Measurements from ENCODE around the gene ANKRD11.

ANKRD11 gene

DNA sequence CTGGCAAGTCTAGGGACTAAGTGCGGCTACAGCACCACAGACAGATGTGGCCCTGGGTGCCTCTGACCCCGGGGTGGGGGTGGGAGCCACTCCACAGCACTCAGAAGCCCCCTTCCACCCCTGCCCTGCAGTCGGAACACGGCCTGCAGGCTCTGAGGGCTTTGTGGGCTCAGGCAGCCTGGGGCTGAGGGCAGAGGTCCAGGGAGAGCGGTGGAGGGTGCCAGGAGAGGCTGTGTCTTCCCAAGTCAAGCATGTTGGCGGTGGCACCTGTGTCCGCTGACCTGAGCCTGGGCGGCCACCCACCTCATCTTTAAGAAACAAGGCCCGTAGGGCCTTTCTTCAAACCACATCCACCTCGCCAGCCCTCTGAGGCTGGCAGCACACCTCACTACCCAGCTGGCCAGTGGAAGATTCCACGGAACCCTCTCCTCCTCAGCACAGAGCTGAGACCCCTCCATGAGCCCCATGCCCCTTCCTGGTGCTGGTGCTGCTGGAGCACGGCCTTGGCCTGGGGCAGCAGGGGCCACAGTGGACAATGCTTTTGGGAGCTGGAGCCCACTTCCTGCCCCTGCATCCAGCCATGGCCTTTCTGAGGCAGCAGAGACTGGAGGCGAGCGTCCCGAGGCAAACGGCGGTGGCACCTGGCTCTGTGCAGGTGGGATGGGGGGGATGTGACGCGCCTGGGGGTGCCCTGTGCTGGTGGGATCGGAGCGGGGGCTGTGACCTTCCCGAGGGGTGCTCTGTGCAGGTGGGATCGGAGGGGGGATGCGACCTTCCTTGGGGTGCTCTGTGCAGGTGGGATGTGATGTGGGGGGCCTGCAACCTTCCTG lies 195.1 kb downstream of the ANKRD11 start:
- H3K27ac ChIP-seq, result no peak overlapping the region
- no peak overlapping the region for H2AFZ ChIP-seq
- no peaks in the 10 kb centered on the region for H3K4me1 ChIP-seq
- H3K9ac ChIP-seq, result no peak overlapping the region
- H3K4me2 ChIP-seq (ENCODE audit: low read length), result no peak overlapping the region
- peaks cover 58% of the 10 kb centered on the region for H3K79me2 ChIP-seq
- no peaks in the 10 kb centered on the region for H3K36me3 ChIP-seq (ENCODE audit: control insufficient read depth, insufficient read depth, low read length)
- no peaks in the 10 kb centered on the region for H3K27me3 ChIP-seq (ENCODE audit: control insufficient read depth, insufficient read depth, low read length)
- TF ChIP-seq, protein P1, sequence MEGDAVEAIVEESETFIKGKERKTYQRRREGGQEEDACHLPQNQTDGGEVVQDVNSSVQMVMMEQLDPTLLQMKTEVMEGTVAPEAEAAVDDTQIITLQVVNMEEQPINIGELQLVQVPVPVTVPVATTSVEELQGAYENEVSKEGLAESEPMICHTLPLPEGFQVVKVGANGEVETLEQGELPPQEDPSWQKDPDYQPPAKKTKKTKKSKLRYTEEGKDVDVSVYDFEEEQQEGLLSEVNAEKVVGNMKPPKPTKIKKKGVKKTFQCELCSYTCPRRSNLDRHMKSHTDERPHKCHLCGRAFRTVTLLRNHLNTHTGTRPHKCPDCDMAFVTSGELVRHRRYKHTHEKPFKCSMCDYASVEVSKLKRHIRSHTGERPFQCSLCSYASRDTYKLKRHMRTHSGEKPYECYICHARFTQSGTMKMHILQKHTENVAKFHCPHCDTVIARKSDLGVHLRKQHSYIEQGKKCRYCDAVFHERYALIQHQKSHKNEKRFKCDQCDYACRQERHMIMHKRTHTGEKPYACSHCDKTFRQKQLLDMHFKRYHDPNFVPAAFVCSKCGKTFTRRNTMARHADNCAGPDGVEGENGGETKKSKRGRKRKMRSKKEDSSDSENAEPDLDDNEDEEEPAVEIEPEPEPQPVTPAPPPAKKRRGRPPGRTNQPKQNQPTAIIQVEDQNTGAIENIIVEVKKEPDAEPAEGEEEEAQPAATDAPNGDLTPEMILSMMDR (IDR thresholded peaks at IDR 0.05), result no peak
- no peak overlapping the region for H3K4me3 ChIP-seq (ENCODE audit: low read depth, low read length)
- H3K9me3 ChIP-seq (ENCODE audit: control insufficient read depth, low read length), result no peaks in the 10 kb centered on the region

DNA sequence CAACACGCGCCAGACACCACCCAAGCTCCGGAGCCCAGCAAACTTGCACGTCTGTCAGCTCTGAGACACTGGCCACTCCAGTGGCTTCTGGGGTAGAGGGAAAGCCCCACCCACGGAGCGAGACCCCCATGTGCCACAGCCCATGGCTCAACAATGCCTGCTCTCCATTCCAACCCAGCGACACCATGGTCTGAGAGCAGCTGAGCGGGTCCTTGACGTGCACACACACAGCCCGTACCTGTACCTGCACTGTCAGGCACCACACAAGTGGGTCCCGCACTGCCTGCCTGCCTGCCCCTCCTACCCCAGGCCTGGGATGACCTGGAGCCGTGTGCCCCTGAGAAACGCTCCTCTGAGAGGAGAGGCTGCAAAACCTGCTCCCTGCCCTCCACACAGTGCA lies 195.9 kb downstream of the ANKRD11 start:
- H3K27ac ChIP-seq, result no peak overlapping the region
- H3K4me2 ChIP-seq (ENCODE audit: low read length), result no peak overlapping the region
- H3K4me1 ChIP-seq, result no peaks in the 10 kb centered on the region
- H2AFZ ChIP-seq, result no peak overlapping the region
- no peaks in the 10 kb centered on the region for H3K27me3 ChIP-seq (ENCODE audit: control insufficient read depth, insufficient read depth, low read length)
- no peaks in the 10 kb centered on the region for H3K9me3 ChIP-seq (ENCODE audit: control insufficient read depth, low read length)
- no peak overlapping the region for H3K9ac ChIP-seq
- H3K79me2 ChIP-seq, result peaks cover 55% of the 10 kb centered on the region
- H3K4me3 ChIP-seq (ENCODE audit: low read depth, low read length), result no peak overlapping the region
- H3K36me3 ChIP-seq (ENCODE audit: control insufficient read depth, insufficient read depth, low read length), result no peaks in the 10 kb centered on the region
- TF ChIP-seq, protein P1 (IDR thresholded peaks at IDR 0.05), result no peak

DNA sequence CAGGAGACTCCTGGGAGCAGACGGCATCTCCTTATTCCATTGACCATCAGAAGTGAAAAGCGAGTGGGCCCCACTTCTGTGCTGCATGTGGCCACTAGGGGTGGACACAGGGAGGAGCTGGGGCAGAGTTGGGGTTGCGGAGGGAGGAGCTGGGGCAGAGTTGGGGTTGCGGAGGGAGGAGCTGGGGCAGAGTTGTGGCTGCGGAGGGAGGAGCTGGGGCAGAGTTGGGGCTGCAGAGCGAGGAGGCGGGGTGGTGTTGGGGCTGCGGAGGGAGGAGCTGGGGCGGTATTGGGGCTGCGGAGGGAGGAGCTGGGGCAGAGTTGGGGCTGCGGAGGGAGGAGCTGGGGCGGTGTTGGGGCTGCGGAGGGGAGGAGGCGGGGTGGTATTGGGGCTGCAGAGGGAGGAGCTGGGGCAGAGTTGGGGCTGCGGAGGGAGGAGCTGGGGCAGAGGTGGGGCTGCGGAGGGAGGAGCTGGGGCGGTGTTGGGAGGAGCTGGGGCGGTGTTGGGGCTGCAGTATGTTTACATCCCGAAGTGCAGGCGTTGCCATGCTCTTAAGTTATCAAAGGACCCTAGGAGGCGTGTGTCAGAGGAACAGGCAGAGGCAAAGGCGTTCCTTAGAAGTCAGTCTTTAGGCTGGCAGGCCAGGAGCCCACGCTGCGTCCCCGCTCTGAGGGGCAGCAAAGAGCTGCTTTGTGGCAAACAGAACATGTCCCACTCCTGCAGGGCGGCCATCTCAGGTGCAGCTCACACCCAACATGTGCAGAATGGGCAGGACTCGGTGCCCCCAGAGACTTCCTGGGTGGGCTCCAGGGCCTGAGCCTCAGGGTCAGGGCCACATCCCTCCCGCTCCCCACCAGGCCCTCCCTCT lies 196.9 kb downstream of the ANKRD11 start:
- H3K4me1 ChIP-seq, result no peaks in the 10 kb centered on the region
- no peak overlapping the region for H3K27ac ChIP-seq
- H3K9ac ChIP-seq, result no peak overlapping the region
- no peaks in the 10 kb centered on the region for H3K9me3 ChIP-seq (ENCODE audit: control insufficient read depth, low read length)
- H3K27me3 ChIP-seq (ENCODE audit: control insufficient read depth, insufficient read depth, low read length), result no peaks in the 10 kb centered on the region
- no peaks in the 10 kb centered on the region for H3K36me3 ChIP-seq (ENCODE audit: control insufficient read depth, insufficient read depth, low read length)
- no peak overlapping the region for H2AFZ ChIP-seq
- peaks cover 49% of the 10 kb centered on the region for H3K79me2 ChIP-seq
- no peak overlapping the region for H3K4me2 ChIP-seq (ENCODE audit: low read length)
- TF ChIP-seq, protein P1 (IDR thresholded peaks at IDR 0.05), result no peak
- no peak overlapping the region for H3K4me3 ChIP-seq (ENCODE audit: low read depth, low read length)

DNA sequence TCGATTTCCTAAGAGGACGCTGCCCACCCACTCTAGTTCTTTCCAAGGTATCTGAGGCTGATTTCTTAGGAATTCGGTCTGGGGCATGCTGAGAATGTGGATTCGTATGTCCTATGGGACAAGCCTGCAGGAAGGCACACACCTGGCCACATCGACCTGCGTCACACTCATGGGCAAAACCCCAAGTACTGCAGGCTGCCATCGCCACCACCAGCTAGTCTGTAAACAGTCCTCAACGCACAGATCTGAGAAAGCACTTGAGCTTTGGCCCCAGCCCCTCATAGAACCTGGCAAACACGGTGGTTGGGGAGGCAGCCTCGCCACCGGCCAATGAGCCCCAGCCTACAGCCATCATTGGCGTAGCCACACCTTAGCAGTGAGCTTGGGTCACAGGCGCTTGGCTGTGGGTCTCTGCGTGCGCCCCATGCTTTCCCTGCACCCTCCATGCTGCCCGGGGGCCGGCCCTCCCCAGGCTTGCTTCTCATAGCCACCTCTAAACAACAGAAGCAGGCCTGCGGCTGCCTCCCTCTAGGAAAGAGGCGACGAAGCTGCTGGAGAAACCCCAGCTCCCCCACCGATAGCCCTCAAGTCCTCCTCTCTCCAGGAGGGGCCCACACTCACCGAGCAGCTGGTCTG lies 197.8 kb downstream of the ANKRD11 start:
- Histone ChIP-seq H3K9ac (no peak overlapping the region), H3K9me3 (ENCODE audit: control insufficient read depth, low read length) (no peaks in the 10 kb centered on the region), H2AFZ (no peak overlapping the region), H3K4me2 (ENCODE audit: low read length) (no peak overlapping the region), H3K27ac (no peak overlapping the region), H3K79me2 (peaks cover 43% of the 10 kb centered on the region), H3K4me1 (no peaks in the 10 kb centered on the region), H3K4me3 (ENCODE audit: low read depth, low read length) (no peak overlapping the region), H3K36me3 (ENCODE audit: control insufficient read depth, insufficient read depth, low read length) (no peaks in the 10 kb centered on the region), H3K27me3 (ENCODE audit: control insufficient read depth, insufficient read depth, low read length) (no peaks in the 10 kb centered on the region)
- TF ChIP-seq, protein P1 (IDR thresholded peaks at IDR 0.05), result no peak

Measured in parathyroid adenoma (tissue), 2 donors.